SIG-M5 treated with dmso at 0.1 percent for 504 hours (cell line): ENCODE data around the gene HDAC1.
"Not testable (repeated sequence)": the region's sequence is repeated elsewhere in the genome, so short reads cannot be mapped to it uniquely, and the experiment has no call there.

ENCODE experiments used
- DNase-seq: peaks from one replicate; lab custom pipeline; 2025; ENCODE audit not compliant: unreplicated experiment; lab: John Stamatoyannopoulos, UW

Gene HDAC1

GRCh38 chr1:32273391-32274208 lies 18.3 kb upstream of the HDAC1 start:
- no peak for DNase-seq

GRCh38 chr1:32274646-32275340 lies 17.1 kb upstream of the HDAC1 start:
- no peak for DNase-seq

- DNase-seq: no peak
Measured at GRCh38 chr1:32275424-32275823, 16.5 kb upstream of the HDAC1 start.

- DNase-seq: no peak
Measured at GRCh38 chr1:32276032-32276782, 15.7 kb upstream of the HDAC1 start.

GRCh38 chr1:32284777-32285176 lies 7.1 kb upstream of the HDAC1 start:
- not testable (repeated sequence) for DNase-seq

- DNase-seq: no peak
Measured at GRCh38 chr1:32285658-32286057, 6.2 kb upstream of the HDAC1 start.

GRCh38 chr1:32286763-32287162 lies 5.1 kb upstream of the HDAC1 start:
- no peak for DNase-seq

GRCh38 chr1:32289256-32289655 lies 2.6 kb upstream of the HDAC1 start:
- DNase-seq: no peak

- no peak for DNase-seq
Measured at GRCh38 chr1:32291145-32291707, 657 bp upstream of the HDAC1 start.

GRCh38 chr1:32298211-32298610 lies 6.3 kb downstream of the HDAC1 start:
- DNase-seq: not testable (repeated sequence)

- DNase-seq: no peak
Measured at GRCh38 chr1:32299327-32299726, 7.4 kb downstream of the HDAC1 start.

- no peak for DNase-seq
Measured at GRCh38 chr1:32303358-32303757, 11.5 kb downstream of the HDAC1 start.

- DNase-seq: no peak
Measured at GRCh38 chr1:32303997-32304622, 12.2 kb downstream of the HDAC1 start.

GRCh38 chr1:32305310-32305709 lies 13.4 kb downstream of the HDAC1 start:
- DNase-seq: no peak

- no peak for DNase-seq
Measured at GRCh38 chr1:32307324-32307723, 15.4 kb downstream of the HDAC1 start.

- DNase-seq: no peak
Measured at GRCh38 chr1:32309960-32310359, 18.1 kb downstream of the HDAC1 start.

- DNase-seq: no peak
Measured at GRCh38 chr1:32311709-32312393, 20.0 kb downstream of the HDAC1 start.

- DNase-seq: no peak
Measured at GRCh38 chr1:32316903-32317277, 25.0 kb downstream of the HDAC1 start.

GRCh38 chr1:32318127-32318869 lies 26.4 kb downstream of the HDAC1 start:
- no peak for DNase-seq
